ENCODE results near the gene FGF1.

FGF1 gene

GRCh38 chr5:142602720-142603245 is 83.1 kb downstream of the FGF1 start (continued):
- TF ChIP-seq ZNF514 (tag by site-specific recombination; IDR thresholded peaks at IDR 0.05): no peak
- TF ChIP-seq ZNF214 (tag by site-specific recombination; IDR thresholded peaks at IDR 0.05; ENCODE audit: borderline replicate concordance): no peak
- TF ChIP-seq ZFP69B (tag by site-specific recombination; IDR thresholded peaks at IDR 0.05): no peak
- TF ChIP-seq KLF1 (tag by site-specific recombination; IDR thresholded peaks at IDR 0.05): no peak
- TF ChIP-seq ZSCAN18 (tag by site-specific recombination; IDR thresholded peaks at IDR 0.05): no peak

GRCh38 chr5:142601432-142601831 is 84.5 kb downstream of the FGF1 start:
- no peak overlapping the region; the same call in 1 of the 2 replicates for H3K27ac ChIP-seq (ENCODE audit: extremely low read depth, low read depth, low read length)
- TF ChIP-seq ZNF626 (tag by site-specific recombination; IDR thresholded peaks at IDR 0.05) (no peak), OVOL3 (tag by site-specific recombination; IDR thresholded peaks at IDR 0.05) (no peak), ZNF768 (tag by site-specific recombination; IDR thresholded peaks at IDR 0.05) (0 out of 2 replicates have a peak, but pooled peaks have one; percentile 37), ZNF660 (tag by site-specific recombination; IDR thresholded peaks at IDR 0.05) (no peak)
- TF ChIP-seq, protein P1, sequence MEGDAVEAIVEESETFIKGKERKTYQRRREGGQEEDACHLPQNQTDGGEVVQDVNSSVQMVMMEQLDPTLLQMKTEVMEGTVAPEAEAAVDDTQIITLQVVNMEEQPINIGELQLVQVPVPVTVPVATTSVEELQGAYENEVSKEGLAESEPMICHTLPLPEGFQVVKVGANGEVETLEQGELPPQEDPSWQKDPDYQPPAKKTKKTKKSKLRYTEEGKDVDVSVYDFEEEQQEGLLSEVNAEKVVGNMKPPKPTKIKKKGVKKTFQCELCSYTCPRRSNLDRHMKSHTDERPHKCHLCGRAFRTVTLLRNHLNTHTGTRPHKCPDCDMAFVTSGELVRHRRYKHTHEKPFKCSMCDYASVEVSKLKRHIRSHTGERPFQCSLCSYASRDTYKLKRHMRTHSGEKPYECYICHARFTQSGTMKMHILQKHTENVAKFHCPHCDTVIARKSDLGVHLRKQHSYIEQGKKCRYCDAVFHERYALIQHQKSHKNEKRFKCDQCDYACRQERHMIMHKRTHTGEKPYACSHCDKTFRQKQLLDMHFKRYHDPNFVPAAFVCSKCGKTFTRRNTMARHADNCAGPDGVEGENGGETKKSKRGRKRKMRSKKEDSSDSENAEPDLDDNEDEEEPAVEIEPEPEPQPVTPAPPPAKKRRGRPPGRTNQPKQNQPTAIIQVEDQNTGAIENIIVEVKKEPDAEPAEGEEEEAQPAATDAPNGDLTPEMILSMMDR (tag by site-specific recombination; IDR thresholded peaks at IDR 0.05): peak; percentile 63
- H3K4me3 ChIP-seq (ENCODE audit: low read depth, low read length): no peak overlapping the region
- CTCF ChIA-PET: interaction anchor here (0.7 to 5.3 kb wide), 4 partner anchors 9 to 1116 kb away, joined by 3 to 48 read pairs (median 4); partner anchors contain the start of gene PCDHGC4
- H3K4me1 ChIP-seq (ENCODE audit: control insufficient read depth, insufficient read depth, low read length): peaks cover 21% of the 10 kb centered on the region
- no peaks in the 10 kb centered on the region for H3K36me3 ChIP-seq (ENCODE audit: control insufficient read depth in 2 of 2, insufficient read depth in 1 of 2, low read length in 2 of 2)
- POLR2A ChIA-PET: no interaction called here
- H3K9me3 ChIP-seq (ENCODE audit: control insufficient read depth, insufficient read depth, low read depth, low read length): no peaks in the 10 kb centered on the region

DNA sequence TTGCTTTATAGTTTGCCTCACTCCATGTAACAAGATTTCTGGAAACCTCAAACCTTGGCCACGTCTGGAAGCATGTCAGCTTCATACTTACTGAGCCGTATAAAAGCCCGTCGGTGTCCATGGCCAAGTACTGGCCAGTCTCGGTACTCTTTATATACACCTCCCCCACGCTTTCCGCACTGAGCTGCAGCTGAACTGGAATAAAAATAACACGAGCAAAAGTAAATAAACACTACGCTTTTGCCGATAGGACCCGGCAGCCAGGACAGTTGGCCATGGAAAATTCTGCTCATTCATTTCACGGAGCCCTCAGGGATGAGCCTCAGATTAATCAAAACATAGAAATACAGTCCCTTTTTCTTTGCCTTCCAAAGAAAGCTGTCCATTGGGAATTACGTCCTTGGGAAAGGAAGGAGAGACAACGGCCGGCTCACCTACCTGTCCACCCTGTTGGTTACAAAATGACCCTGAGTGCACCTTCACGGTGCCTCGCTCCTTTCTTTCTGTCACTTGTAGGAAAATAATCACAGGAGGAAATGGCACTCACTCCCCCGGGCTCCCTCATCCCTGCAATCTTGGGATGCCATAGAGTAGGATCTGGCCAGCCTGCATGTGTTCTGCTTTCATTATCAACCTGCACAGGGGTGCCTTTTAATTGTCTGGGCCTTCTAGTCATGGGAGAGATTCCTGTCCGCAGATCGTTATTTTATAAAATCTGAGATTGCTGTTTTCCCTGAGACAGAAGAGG is 85.1 kb downstream of the FGF1 start:
- CTCF ChIA-PET: interaction anchor here (0.6 to 5.3 kb wide), 9 partner anchors 10 to 1116 kb away, joined by 3 to 48 read pairs (median 5); partner anchors contain the start of gene PCDHGC4
- Histone ChIP-seq H3K36me3 (ENCODE audit: control insufficient read depth in 2 of 2, insufficient read depth in 1 of 2, low read length in 2 of 2) (no peaks in the 10 kb centered on the region), H3K4me3 (ENCODE audit: low read depth, low read length) (no peak overlapping the region), H3K27ac (ENCODE audit: extremely low read depth, low read depth, low read length) (peak overlapping the region; percentile 9; the same call in 1 of the 2 replicates), H3K4me1 (ENCODE audit: control insufficient read depth, insufficient read depth, low read length) (peaks cover 21% of the 10 kb centered on the region), H3K9me3 (ENCODE audit: control insufficient read depth, insufficient read depth, low read depth, low read length) (no peaks in the 10 kb centered on the region)
- POLR2A ChIA-PET: no interaction called here
- no peak for TF ChIP-seq ZNF280C (tag by site-specific recombination; IDR thresholded peaks at IDR 0.05)
- TF ChIP-seq TCF7L2 (IDR thresholded peaks at IDR 0.05; ENCODE audit: borderline replicate concordance, low read depth, low read length): 0 out of 2 replicates have a peak, but pooled peaks have one; percentile 20
- peak; percentile 10; the same call in 1 of the 2 replicates for TF ChIP-seq ZBTB17 (tag by site-specific recombination; IDR thresholded peaks at IDR 0.05)
- TF ChIP-seq FEZF1 (tag by site-specific recombination; IDR thresholded peaks at IDR 0.05): peak; percentile 52
- peak; percentile 58 for TF ChIP-seq ZNF335 (tag by site-specific recombination; conservative IDR thresholded peaks at IDR 0.05)
- TF ChIP-seq ZNF280D (tag by site-specific recombination; IDR thresholded peaks at IDR 0.05): no peak
- peak; percentile 37; the same call in 1 of the 2 replicates for TF ChIP-seq ZXDB (tag by site-specific recombination; IDR thresholded peaks at IDR 0.05)
- TF ChIP-seq, protein P2, sequence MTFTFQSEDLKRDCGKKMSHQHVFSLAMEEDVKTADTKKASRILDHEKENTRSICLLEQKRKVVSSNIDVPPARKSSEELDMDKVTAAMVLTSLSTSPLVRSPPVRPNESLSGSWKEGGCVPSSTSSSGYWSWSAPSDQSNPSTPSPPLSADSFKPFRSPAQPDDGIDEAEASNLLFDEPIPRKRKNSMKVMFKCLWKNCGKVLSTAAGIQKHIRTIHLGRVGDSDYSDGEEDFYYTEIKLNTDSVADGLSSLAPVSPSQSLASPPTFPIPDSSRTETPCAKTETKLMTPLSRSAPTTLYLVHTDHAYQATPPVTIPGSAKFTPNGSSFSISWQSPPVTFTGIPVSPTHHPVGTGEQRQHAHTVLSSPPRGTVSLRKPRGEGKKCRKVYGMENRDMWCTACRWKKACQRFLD (tag by site-specific recombination; IDR thresholded peaks at IDR 0.05): no peak
- TF ChIP-seq ZNF529 (tag by site-specific recombination; IDR thresholded peaks at IDR 0.05; ENCODE audit: insufficient replicate concordance): no peak
